Measurements from ENCODE around the gene INHBC. TPM values are rescaled to one million over a fixed set of nuclear protein-coding genes. Genes with fewer than 3 reads are reported as not detected.

Gene INHBC
- total RNA-seq, 2 experiments from 2014 or later: 0.20 to 0.33 TPM

- Histone ChIP-seq H3K27me3 (ENCODE audit: control insufficient read depth in 1 of 2, insufficient read depth in 2 of 2, low read length in 2 of 2) (no peaks in the 10 kb centered on the region), H3K36me3 (ENCODE audit: insufficient read depth, low read length) (peaks cover 13% of the 10 kb centered on the region), H3K9me3 (ENCODE audit: control insufficient read depth in 1 of 2, insufficient read depth in 1 of 2, low read length in 2 of 2) (no peaks in the 10 kb centered on the region), H3K27ac (ENCODE audit: low read depth in 1 of 2, low read length in 2 of 2) (peak within 1 kb of the TSS; percentile 99), H3K4me3 (ENCODE audit: low read length) (peak within 1 kb of the TSS; percentile 90), H3K4me1 (ENCODE audit: insufficient read depth, low read length) (peaks cover 73% of the 10 kb centered on the region)
- H3K9me3 Mint-ChIP-seq: no peaks in the 10 kb centered on the region
- ATAC-seq (ENCODE audit: poor library complexity): peak; percentile 59
- intact Hi-C loops (cut with DNase I, micrococcal nuclease): loop anchor here in 1 of 2 experiments (1.0 to 5.0 kb wide), 3 partner anchors 41 to 273 kb away; partner anchors contain the start of genes CDK4, DCTN2 and DDIT3
- ChIA-PET CTCF (interaction anchor here (0.6 to 5.6 kb wide), 4 partner anchors 17 to 104 kb away, joined by 3 to 28 read pairs (median 7); partner anchors contain the start of gene GLI1), POLR2A (interaction anchor here (0.7 to 5.5 kb wide), 12 partner anchors 8 to 1120 kb away, joined by 3 to 93 read pairs (median 4); partner anchors contain the start of genes B4GALNT1, DDIT3, GLI1 and MARS1)
- H3K27me3 Mint-ChIP-seq: no peaks in the 10 kb centered on the region
- DNase-seq: peak in 13 of 14 experiments; percentile 40 to 91 (median 57)
- peak within 1 kb of the TSS; percentile 93 for H3K4me3 Mint-ChIP-seq
- H3K27ac Mint-ChIP-seq: peak within 1 kb of the TSS; percentile 99
- H3K36me3 Mint-ChIP-seq (ENCODE audit: low read depth): peaks cover 41% of the 10 kb centered on the region
- H3K4me1 Mint-ChIP-seq (ENCODE audit: low read depth): peaks cover 72% of the 10 kb centered on the region
- TF ChIP-seq CTCF (IDR thresholded peaks at IDR 0.05): no peak
Measured at GRCh38 chr12:57479376-57480115, 45.0 kb downstream of the INHBC start, which contains the start of gene ARHGAP9. ARHGAP9 (minus strand) TSS chr12:57479866; CDS start chr12:57479406, 460 bp downstream.

- POLR2A ChIA-PET: no interaction called here
Measured at GRCh38 chr12:57481671-57482070, 47.1 kb downstream of the INHBC start.

GRCh38 chr12:57483466-57483865 lies 48.9 kb downstream of the INHBC start:
- CTCF ChIA-PET: no interaction called here
- Histone ChIP-seq H3K4me3 (ENCODE audit: low read length) (no peak overlapping the region), H3K27ac (ENCODE audit: low read depth in 1 of 2, low read length in 2 of 2) (no peak overlapping the region), H3K9me3 (ENCODE audit: control insufficient read depth in 1 of 2, insufficient read depth in 1 of 2, low read length in 2 of 2) (no peaks in the 10 kb centered on the region), H3K27me3 (ENCODE audit: control insufficient read depth in 1 of 2, insufficient read depth in 2 of 2, low read length in 2 of 2) (no peaks in the 10 kb centered on the region), H3K4me1 (ENCODE audit: insufficient read depth, low read length) (peaks cover 48% of the 10 kb centered on the region), H3K36me3 (ENCODE audit: insufficient read depth, low read length) (no peaks in the 10 kb centered on the region)
- POLR2A ChIA-PET: interaction anchor here (1.3 kb wide), 1 partner anchor 37 kb away, joined by 5 read pairs; the partner anchor contains the start of gene DDIT3
- Mint-ChIP-seq H3K4me3 (no peak overlapping the region), H3K9me3 (no peaks in the 10 kb centered on the region), H3K4me1 (ENCODE audit: low read depth) (peaks cover 55% of the 10 kb centered on the region), H3K27me3 (no peaks in the 10 kb centered on the region), H3K36me3 (ENCODE audit: low read depth) (peaks cover 20% of the 10 kb centered on the region), H3K27ac (peak overlapping the region; percentile 87)
- no peak for DNase-seq
- TF ChIP-seq CTCF (IDR thresholded peaks at IDR 0.05): no peak
- intact Hi-C loops (cut with DNase I, micrococcal nuclease): no loop called here
- ATAC-seq (ENCODE audit: poor library complexity): no peak

More at GRCh38 chr12:57481671-57482070, 47.1 kb downstream of the INHBC start:
- no peak overlapping the region for H3K4me3 ChIP-seq (ENCODE audit: low read length)
- intact Hi-C loops (cut with DNase I, micrococcal nuclease): no loop called here
- Mint-ChIP-seq H3K9me3 (no peaks in the 10 kb centered on the region), H3K36me3 (ENCODE audit: low read depth) (peaks cover 28% of the 10 kb centered on the region), H3K27ac (peak overlapping the region; percentile 99), H3K4me3 (peak overlapping the region; percentile 62), H3K4me1 (ENCODE audit: low read depth) (peaks cover 60% of the 10 kb centered on the region), H3K27me3 (no peaks in the 10 kb centered on the region)
- ATAC-seq (ENCODE audit: poor library complexity) (no peak), DNase-seq (no peak)
- H3K27me3 ChIP-seq (ENCODE audit: control insufficient read depth in 1 of 2, insufficient read depth in 2 of 2, low read length in 2 of 2): no peaks in the 10 kb centered on the region
- peak overlapping the region; percentile 99 for H3K27ac ChIP-seq (ENCODE audit: low read depth in 1 of 2, low read length in 2 of 2)
- CTCF ChIA-PET: interaction anchor here (1.4 kb wide), 1 partner anchor 16 kb away, joined by 3 read pairs; no protein-coding TSS in a partner anchor
- TF ChIP-seq CTCF (IDR thresholded peaks at IDR 0.05): no peak
- H3K36me3 ChIP-seq (ENCODE audit: insufficient read depth, low read length): no peaks in the 10 kb centered on the region
- no peaks in the 10 kb centered on the region for H3K9me3 ChIP-seq (ENCODE audit: control insufficient read depth in 1 of 2, insufficient read depth in 1 of 2, low read length in 2 of 2)
- H3K4me1 ChIP-seq (ENCODE audit: insufficient read depth, low read length): peaks cover 52% of the 10 kb centered on the region
